ENCODE data around the gene BLOC1S5. TPM values are rescaled to one million over a fixed set of nuclear protein-coding genes. Genes with fewer than 3 reads are reported as not detected.

BLOC1S5 gene
- polyA plus RNA-seq, 2 of the 4 experiments (the other 2 are of a cell fraction) = 10.2 to 10.8 TPM

DNA sequence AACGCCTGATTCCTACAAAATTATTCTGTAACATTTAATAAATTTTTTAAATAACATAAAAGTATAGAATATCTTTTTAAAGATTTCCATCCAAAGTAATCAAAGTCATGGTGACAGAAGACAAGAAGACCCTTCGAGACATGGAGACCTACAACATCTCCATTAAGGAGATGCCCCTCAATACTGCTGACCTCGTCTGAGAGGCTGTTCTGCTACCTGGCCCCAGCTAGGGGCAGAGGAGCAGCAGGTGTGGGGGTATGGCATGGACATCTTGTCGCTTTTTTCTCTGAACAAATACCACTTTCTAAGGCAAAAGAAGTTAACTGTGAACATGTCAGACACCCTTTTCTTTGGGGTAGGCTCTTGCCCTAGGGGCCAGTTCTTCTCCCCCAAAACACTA lies 44.1 kb downstream of the BLOC1S5 start:
- ChIA-PET CTCF (interaction anchor here (1.3 to 1.4 kb wide), 2 partner anchors 39 to 298 kb away, joined by 3 to 5 read pairs; no protein-coding TSS in a partner anchor), POLR2A (no interaction called here)
- H3K4me2 ChIP-seq = no peak overlapping the region
- ATAC-seq = no peak
- no peak overlapping the region for H3K4me3 ChIP-seq
- H3K27ac ChIP-seq = no peak overlapping the region
- 0 out of 3 replicates have a peak, but pooled peaks cover 2% of the 10 kb centered on the region for H3K4me1 ChIP-seq
- TF ChIP-seq EHMT2 (IDR thresholded peaks at IDR 0.05; ENCODE audit: low read depth) (no peak), PHF8 (IDR thresholded peaks at IDR 0.05; ENCODE audit: borderline replicate concordance, low read depth) (no peak), HOXB13 (CRISPR knock-in tag; IDR thresholded peaks at IDR 0.05; ENCODE audit: low read depth) (no peak), NR3C1 (IDR thresholded peaks at IDR 0.05) (no peak), ESRRA (IDR thresholded peaks at IDR 0.05; ENCODE audit: borderline replicate concordance, low read length) (no peak), SMC3 (IDR thresholded peaks at IDR 0.05) (no peak), CBX2 (IDR thresholded peaks at IDR 0.05; ENCODE audit: borderline replicate concordance, low read depth) (no peak), NPAS2 (CRISPR knock-in tag; IDR thresholded peaks at IDR 0.05; ENCODE audit: borderline replicate concordance) (no peak), CHD4 (IDR thresholded peaks at IDR 0.05; ENCODE audit: borderline replicate concordance) (no peak), FOXS1 (CRISPR knock-in tag; IDR thresholded peaks at IDR 0.05) (no peak), CBX8 (IDR thresholded peaks at IDR 0.05) (no peak), FOSB (CRISPR knock-in tag; IDR thresholded peaks at IDR 0.05) (no peak), CHD2 (IDR thresholded peaks at IDR 0.05; ENCODE audit: low read length, partially characterized antibody) (no peak)
- TF ChIP-seq, protein P1, sequence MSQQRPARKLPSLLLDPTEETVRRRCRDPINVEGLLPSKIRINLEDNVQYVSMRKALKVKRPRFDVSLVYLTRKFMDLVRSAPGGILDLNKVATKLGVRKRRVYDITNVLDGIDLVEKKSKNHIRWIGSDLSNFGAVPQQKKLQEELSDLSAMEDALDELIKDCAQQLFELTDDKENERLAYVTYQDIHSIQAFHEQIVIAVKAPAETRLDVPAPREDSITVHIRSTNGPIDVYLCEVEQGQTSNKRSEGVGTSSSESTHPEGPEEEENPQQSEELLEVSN (IDR thresholded peaks at IDR 0.05; ENCODE audit: borderline replicate concordance, low read depth) = no peak
- TF ChIP-seq, protein P2, sequence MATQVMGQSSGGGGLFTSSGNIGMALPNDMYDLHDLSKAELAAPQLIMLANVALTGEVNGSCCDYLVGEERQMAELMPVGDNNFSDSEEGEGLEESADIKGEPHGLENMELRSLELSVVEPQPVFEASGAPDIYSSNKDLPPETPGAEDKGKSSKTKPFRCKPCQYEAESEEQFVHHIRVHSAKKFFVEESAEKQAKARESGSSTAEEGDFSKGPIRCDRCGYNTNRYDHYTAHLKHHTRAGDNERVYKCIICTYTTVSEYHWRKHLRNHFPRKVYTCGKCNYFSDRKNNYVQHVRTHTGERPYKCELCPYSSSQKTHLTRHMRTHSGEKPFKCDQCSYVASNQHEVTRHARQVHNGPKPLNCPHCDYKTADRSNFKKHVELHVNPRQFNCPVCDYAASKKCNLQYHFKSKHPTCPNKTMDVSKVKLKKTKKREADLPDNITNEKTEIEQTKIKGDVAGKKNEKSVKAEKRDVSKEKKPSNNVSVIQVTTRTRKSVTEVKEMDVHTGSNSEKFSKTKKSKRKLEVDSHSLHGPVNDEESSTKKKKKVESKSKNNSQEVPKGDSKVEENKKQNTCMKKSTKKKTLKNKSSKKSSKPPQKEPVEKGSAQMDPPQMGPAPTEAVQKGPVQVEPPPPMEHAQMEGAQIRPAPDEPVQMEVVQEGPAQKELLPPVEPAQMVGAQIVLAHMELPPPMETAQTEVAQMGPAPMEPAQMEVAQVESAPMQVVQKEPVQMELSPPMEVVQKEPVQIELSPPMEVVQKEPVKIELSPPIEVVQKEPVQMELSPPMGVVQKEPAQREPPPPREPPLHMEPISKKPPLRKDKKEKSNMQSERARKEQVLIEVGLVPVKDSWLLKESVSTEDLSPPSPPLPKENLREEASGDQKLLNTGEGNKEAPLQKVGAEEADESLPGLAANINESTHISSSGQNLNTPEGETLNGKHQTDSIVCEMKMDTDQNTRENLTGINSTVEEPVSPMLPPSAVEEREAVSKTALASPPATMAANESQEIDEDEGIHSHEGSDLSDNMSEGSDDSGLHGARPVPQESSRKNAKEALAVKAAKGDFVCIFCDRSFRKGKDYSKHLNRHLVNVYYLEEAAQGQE (IDR thresholded peaks at IDR 0.05) = no peak
- TF ChIP-seq, protein P3, sequence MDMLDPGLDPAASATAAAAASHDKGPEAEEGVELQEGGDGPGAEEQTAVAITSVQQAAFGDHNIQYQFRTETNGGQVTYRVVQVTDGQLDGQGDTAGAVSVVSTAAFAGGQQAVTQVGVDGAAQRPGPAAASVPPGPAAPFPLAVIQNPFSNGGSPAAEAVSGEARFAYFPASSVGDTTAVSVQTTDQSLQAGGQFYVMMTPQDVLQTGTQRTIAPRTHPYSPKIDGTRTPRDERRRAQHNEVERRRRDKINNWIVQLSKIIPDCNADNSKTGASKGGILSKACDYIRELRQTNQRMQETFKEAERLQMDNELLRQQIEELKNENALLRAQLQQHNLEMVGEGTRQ (IDR thresholded peaks at IDR 0.05) = no peak
- TF ChIP-seq, protein P4, sequence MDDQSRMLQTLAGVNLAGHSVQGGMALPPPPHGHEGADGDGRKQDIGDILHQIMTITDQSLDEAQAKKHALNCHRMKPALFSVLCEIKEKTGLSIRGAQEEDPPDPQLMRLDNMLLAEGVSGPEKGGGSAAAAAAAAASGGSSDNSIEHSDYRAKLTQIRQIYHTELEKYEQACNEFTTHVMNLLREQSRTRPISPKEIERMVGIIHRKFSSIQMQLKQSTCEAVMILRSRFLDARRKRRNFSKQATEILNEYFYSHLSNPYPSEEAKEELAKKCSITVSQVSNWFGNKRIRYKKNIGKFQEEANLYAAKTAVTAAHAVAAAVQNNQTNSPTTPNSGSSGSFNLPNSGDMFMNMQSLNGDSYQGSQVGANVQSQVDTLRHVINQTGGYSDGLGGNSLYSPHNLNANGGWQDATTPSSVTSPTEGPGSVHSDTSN (IDR thresholded peaks at IDR 0.05) = no peak
- TF ChIP-seq, protein P5, sequence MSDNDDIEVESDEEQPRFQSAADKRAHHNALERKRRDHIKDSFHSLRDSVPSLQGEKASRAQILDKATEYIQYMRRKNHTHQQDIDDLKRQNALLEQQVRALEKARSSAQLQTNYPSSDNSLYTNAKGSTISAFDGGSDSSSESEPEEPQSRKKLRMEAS (IDR thresholded peaks at IDR 0.05) = no peak
- TF ChIP-seq, protein P6, sequence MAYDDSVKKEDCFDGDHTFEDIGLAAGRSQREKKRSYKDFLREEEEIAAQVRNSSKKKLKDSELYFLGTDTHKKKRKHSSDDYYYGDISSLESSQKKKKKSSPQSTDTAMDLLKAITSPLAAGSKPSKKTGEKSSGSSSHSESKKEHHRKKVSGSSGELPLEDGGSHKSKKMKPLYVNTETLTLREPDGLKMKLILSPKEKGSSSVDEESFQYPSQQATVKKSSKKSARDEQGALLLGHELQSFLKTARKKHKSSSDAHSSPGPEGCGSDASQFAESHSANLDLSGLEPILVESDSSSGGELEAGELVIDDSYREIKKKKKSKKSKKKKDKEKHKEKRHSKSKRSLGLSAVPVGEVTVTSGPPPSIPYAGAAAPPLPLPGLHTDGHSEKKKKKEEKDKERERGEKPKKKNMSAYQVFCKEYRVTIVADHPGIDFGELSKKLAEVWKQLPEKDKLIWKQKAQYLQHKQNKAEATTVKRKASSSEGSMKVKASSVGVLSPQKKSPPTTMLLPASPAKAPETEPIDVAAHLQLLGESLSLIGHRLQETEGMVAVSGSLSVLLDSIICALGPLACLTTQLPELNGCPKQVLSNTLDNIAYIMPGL (CRISPR knock-in tag; IDR thresholded peaks at IDR 0.05; ENCODE audit: borderline replicate concordance) = no peak
- no peaks in the 10 kb centered on the region for H3K9me3 ChIP-seq
- WGBS (ENCODE audit: missing lambda C conversion rate) = 74% methylated on average over 4 of the region's 4 CpGs
- no peak for DNase-seq (ENCODE audit: low read depth in 1 of 2, low spot score in 1 of 2)
- no peak for FAIRE-seq

Measured in A549 (cell line).